Osteocyte (in vitro differentiated cells): ENCODE results near the gene HIP1. TPM values are rescaled to one million over a fixed set of nuclear protein-coding genes. Genes with fewer than 3 reads are reported as not detected.
A peak's percentile ranks its signal among the peaks of the same experiment; 100 is the strongest.
"Not testable (repeated sequence)": the region's sequence is repeated elsewhere in the genome, so short reads cannot be mapped to it uniquely, and the experiment has no call there.

Experiments used
- DNase-seq: peaks from one replicate; pipeline ENCODE4 v3.0.0; 2021; ENCODE audit warnings: mixed read lengths; ENCODE audit not compliant: unreplicated experiment; ENCODE audit errors: extremely low spot score
- H3K27ac Mint-ChIP-seq: one replicate; pipeline ENCODE4 v1.8.0; 2021; ENCODE audit warnings: mild to moderate bottlenecking, mixed read lengths; ENCODE audit not compliant: unreplicated experiment
- H3K27me3 Mint-ChIP-seq: one replicate; pipeline ENCODE4 v1.8.0; 2021; ENCODE audit warnings: mixed read lengths; ENCODE audit not compliant: unreplicated experiment
- H3K36me3 Mint-ChIP-seq: one replicate; pipeline ENCODE4 v1.8.0; 2021; ENCODE audit warnings: mixed read lengths; ENCODE audit not compliant: unreplicated experiment
- H3K4me1 Mint-ChIP-seq: one replicate; pipeline ENCODE4 v1.8.0; 2021; ENCODE audit warnings: mixed read lengths; ENCODE audit not compliant: unreplicated experiment
- H3K4me3 Mint-ChIP-seq: one replicate; pipeline ENCODE4 v1.8.0; 2021; ENCODE audit warnings: mild to moderate bottlenecking, moderate library complexity, mixed read lengths; ENCODE audit not compliant: unreplicated experiment
- H3K9me3 Mint-ChIP-seq: one replicate; pipeline ENCODE4 v1.8.0; 2021; ENCODE audit warnings: mixed read lengths; ENCODE audit not compliant: unreplicated experiment
- total RNA-seq: library from RNA; stranded (reverse); gene quantifications from 2 replicates; pipeline ENCODE4 v1.2.1, GENCODE V29; 2021
- TF ChIP-seq, protein P1 (sequence below): fragments of 200-600 bp; sonication (generic); IDR thresholded peaks from 2 replicates; pipeline ENCODE4 v1.5.0; 2021; ENCODE audit warnings: antibody characterized with exemption, mild to moderate bottlenecking, moderate library complexity

HIP1 gene
- total RNA-seq, 1 donor from 2014 or later, result 55.3 TPM

DNA sequence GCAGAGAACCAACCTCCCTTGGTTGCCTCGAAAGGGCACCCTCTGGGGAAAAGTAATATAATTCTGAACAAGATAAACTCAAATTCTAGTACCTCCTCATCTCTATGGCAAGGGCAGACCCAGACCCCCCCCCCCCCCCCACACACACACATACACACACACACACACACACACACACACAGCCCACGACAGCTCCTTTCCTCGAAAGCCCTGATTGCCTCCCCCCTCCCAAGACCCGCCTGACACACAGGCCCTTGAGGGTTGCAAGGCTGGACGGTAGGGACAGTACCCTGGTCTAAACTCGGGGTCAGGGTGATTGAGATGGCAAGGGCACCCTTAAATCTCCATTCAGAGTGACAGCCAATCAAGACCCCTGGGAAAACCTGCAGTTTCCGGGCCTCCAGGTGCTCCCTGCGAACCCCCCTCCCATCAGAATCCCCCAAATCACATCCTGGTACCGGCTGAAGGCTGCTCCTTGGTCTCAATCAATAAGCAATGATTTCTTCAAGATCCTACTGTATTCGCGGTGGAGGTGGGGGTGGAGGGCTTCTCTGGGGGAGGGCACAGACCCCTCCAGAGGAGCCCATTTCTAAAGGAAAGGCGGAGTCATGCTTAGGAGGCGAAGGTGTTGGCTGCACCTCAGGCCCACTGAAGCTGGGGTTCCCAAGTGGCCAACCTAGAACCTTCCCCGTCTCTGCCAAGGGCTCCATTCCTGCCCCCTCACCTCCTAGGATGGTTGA lies 100.7 kb downstream of the HIP1 start:
- Mint-ChIP-seq H3K27me3 (no peaks in the 10 kb centered on the region), H3K9me3 (no peaks in the 10 kb centered on the region), H3K4me1 (peaks cover 28% of the 10 kb centered on the region), H3K4me3 (peak overlapping the region; percentile 75), H3K36me3 (peaks cover 6% of the 10 kb centered on the region), H3K27ac (peak overlapping the region; percentile 31)
- TF ChIP-seq, protein P1, sequence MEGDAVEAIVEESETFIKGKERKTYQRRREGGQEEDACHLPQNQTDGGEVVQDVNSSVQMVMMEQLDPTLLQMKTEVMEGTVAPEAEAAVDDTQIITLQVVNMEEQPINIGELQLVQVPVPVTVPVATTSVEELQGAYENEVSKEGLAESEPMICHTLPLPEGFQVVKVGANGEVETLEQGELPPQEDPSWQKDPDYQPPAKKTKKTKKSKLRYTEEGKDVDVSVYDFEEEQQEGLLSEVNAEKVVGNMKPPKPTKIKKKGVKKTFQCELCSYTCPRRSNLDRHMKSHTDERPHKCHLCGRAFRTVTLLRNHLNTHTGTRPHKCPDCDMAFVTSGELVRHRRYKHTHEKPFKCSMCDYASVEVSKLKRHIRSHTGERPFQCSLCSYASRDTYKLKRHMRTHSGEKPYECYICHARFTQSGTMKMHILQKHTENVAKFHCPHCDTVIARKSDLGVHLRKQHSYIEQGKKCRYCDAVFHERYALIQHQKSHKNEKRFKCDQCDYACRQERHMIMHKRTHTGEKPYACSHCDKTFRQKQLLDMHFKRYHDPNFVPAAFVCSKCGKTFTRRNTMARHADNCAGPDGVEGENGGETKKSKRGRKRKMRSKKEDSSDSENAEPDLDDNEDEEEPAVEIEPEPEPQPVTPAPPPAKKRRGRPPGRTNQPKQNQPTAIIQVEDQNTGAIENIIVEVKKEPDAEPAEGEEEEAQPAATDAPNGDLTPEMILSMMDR, result no peak
- no peak for DNase-seq

GRCh38 chr7:75635036-75635435 lies 103.7 kb downstream of the HIP1 start:
- no peaks in the 10 kb centered on the region for H3K27me3 Mint-ChIP-seq
- TF ChIP-seq, protein P1, result no peak
- H3K27ac Mint-ChIP-seq, result no peak overlapping the region
- H3K4me1 Mint-ChIP-seq, result peaks cover 26% of the 10 kb centered on the region
- H3K9me3 Mint-ChIP-seq, result no peaks in the 10 kb centered on the region
- peaks cover 6% of the 10 kb centered on the region for H3K36me3 Mint-ChIP-seq
- no peak for DNase-seq
- H3K4me3 Mint-ChIP-seq, result no peak overlapping the region

GRCh38 chr7:75632587-75632986 lies 106.2 kb downstream of the HIP1 start:
- DNase-seq, H3K27me3 Mint-ChIP-seq, H3K9me3 Mint-ChIP-seq, H3K4me3 Mint-ChIP-seq, H3K27ac Mint-ChIP-seq: not testable (repeated sequence)
- Mint-ChIP-seq H3K36me3 (peaks cover 14% of the 10 kb centered on the region), H3K4me1 (peaks cover 11% of the 10 kb centered on the region)

- peaks cover 16% of the 10 kb centered on the region for H3K36me3 Mint-ChIP-seq
- peaks cover 5% of the 10 kb centered on the region for H3K4me1 Mint-ChIP-seq
- no peak for DNase-seq
- no peak overlapping the region for H3K27ac Mint-ChIP-seq
- TF ChIP-seq, protein P1, result no peak
- no peak overlapping the region for H3K4me3 Mint-ChIP-seq
- no peaks in the 10 kb centered on the region for H3K9me3 Mint-ChIP-seq
- no peaks in the 10 kb centered on the region for H3K27me3 Mint-ChIP-seq
Measured at GRCh38 chr7:75631711-75632110, 107.0 kb downstream of the HIP1 start.

- Mint-ChIP-seq H3K4me1 (no peaks in the 10 kb centered on the region), H3K27me3 (no peaks in the 10 kb centered on the region), H3K36me3 (peaks cover 16% of the 10 kb centered on the region), H3K27ac (no peak overlapping the region), H3K9me3 (no peaks in the 10 kb centered on the region), H3K4me3 (no peak overlapping the region)
- TF ChIP-seq, protein P1, result no peak
- no peak for DNase-seq
Measured at GRCh38 chr7:75630549-75630948, 108.2 kb downstream of the HIP1 start.
